Endothelial cell of umbilical vein (primary cell): ENCODE data around the gene TSR3. TPM values are rescaled to one million over a fixed set of nuclear protein-coding genes. Genes with fewer than 3 reads are reported as not detected.

ENCODE experiments used
- BruUV-seq: library from RNA; stranded (reverse); fragments of 400-500 nt; replicated peaks from 2 replicates; lab custom pipeline; 2021; lab: Mats Ljungman, UMichigan
- CTCF ChIA-PET: fragments of 300-600, 350-600 bp; sonication (Branson Sonifier 250); formaldehyde crosslinking; loops from one replicate; lab custom pipeline; 2021; ENCODE audit warnings: antibody characterized with exemption, inconsistent platforms; lab: Charles Lee
- POLR2A ChIA-PET: fragments of 300-600, 350-600 bp; sonication (Branson Sonifier 250); formaldehyde crosslinking; loops from one replicate; lab custom pipeline; 2021; ENCODE audit warnings: antibody characterized with exemption, inconsistent platforms; lab: Charles Lee
- DNase-seq: peaks from one replicate; pipeline ENCODE4 v3.0.0-alpha.2; 2011; ENCODE audit warnings: low read depth, low spot score
- FAIRE-seq: peaks from 2 replicates; lab custom pipeline; 2011; peaks lifted over from hg19 to GRCh38; lab: Jason Lieb, UNC
- H2AFZ ChIP-seq: 2 replicates; pipeline ENCODE4 v1.6.0; 2012; ENCODE audit warnings: low read depth, low read length, control low read depth, inconsistent platforms
- H3K27ac ChIP-seq: 2 replicates; pipeline ENCODE4 v1.5.1; 2011; ENCODE audit warnings: low read depth, mild to moderate bottlenecking, control low read depth, low read length, moderate library complexity; ENCODE audit not compliant: insufficient read depth
- H3K27me3 ChIP-seq, 2 experiments: 2 replicates each; pipeline versions ENCODE4 v1.6.0 to v1.6.1; 2011; ENCODE audit warnings: low read length in 2 of 2, mixed read lengths in 1 of 2; ENCODE audit not compliant: control insufficient read depth in 2 of 2, insufficient read depth in 2 of 2
- H3K36me3 ChIP-seq, 2 experiments: 2 replicates in 1 of 2; 3 replicates in 1 of 2; pipeline ENCODE4 v1.5.1; 2011; ENCODE audit warnings: low read length in 2 of 2, mild to moderate bottlenecking in 1 of 2, moderate library complexity in 1 of 2; ENCODE audit not compliant: control insufficient read depth in 2 of 2, insufficient read depth in 2 of 2; ENCODE audit errors: extremely low read depth in 1 of 2
- H3K4me1 ChIP-seq: 3 replicates; pipeline ENCODE4 v1.5.1; 2011; ENCODE audit warnings: mild to moderate bottlenecking, low read length; ENCODE audit not compliant: control insufficient read depth, insufficient read depth; ENCODE audit errors: extremely low read depth
- H3K4me2 ChIP-seq: 2 replicates; pipeline ENCODE4 v1.6.1; 2011; ENCODE audit warnings: low read length, control low read depth, mixed read lengths; ENCODE audit not compliant: insufficient read depth
- H3K4me3 ChIP-seq, 3 experiments: fragments of 200-600 bp in 1 of 3; sonication (generic), shearing (Covaris generic) in 1 of 3; replicated peaks in 1 of 3; 2 replicates each; pipeline ENCODE4 v1.5.1; 2011 to 2016; ENCODE audit warnings: control low read depth in 3 of 3, low read length in 3 of 3, mild to moderate bottlenecking in 2 of 3, inconsistent platforms in 1 of 3, low read depth in 1 of 3, moderate library complexity in 1 of 3; ENCODE audit not compliant: insufficient read depth in 1 of 3
- H3K79me2 ChIP-seq: 2 replicates; pipeline ENCODE4 v1.6.0; 2012; ENCODE audit warnings: low read length, inconsistent platforms; ENCODE audit not compliant: control insufficient read depth, insufficient read depth
- H3K9ac ChIP-seq: replicated peaks from 2 replicates; pipeline ENCODE3; 2011; ENCODE audit warnings: low read length, control low read depth; ENCODE audit not compliant: insufficient read depth; ENCODE audit errors: extremely low read depth
- H3K9me1 ChIP-seq: replicated peaks from 3 replicates; pipeline ENCODE4 v1.6.0; 2011; ENCODE audit warnings: mild to moderate bottlenecking, low read length; ENCODE audit not compliant: control insufficient read depth, insufficient read depth; ENCODE audit errors: extremely low read depth
- H3K9me3 ChIP-seq: replicated peaks from 2 replicates; pipeline ENCODE4 v1.5.1; 2012; ENCODE audit warnings: low read length, inconsistent platforms; ENCODE audit not compliant: control insufficient read depth, insufficient read depth
- H4K20me1 ChIP-seq: replicated peaks from 2 replicates; pipeline ENCODE3; 2011; ENCODE audit warnings: mild to moderate bottlenecking, low read length; ENCODE audit not compliant: control insufficient read depth, insufficient read depth; ENCODE audit errors: extremely low read depth
- EZH2 ChIP-seq: IDR thresholded peaks from 2 replicates; pipeline ENCODE4 v1.6.1; 2012; ENCODE audit warnings: borderline replicate concordance, low read depth, mild to moderate bottlenecking, moderate library complexity, low read length, inconsistent platforms; ENCODE audit not compliant: severe bottlenecking
- FOS ChIP-seq: IDR thresholded peaks from 2 replicates; pipeline ENCODE4 v1.6.1; 2011; ENCODE audit warnings: mild to moderate bottlenecking, low read length, moderate library complexity, borderline replicate concordance; ENCODE audit not compliant: insufficient read depth
- GATA2 ChIP-seq: IDR thresholded peaks from 2 replicates; pipeline ENCODE4 v1.7.0; 2011; ENCODE audit warnings: low read depth, mild to moderate bottlenecking, moderate library complexity, mixed read lengths, low read length; ENCODE audit not compliant: insufficient read length, insufficient read depth
- JUN ChIP-seq: IDR thresholded peaks from 2 replicates; pipeline ENCODE4 v1.6.1; 2011; ENCODE audit warnings: borderline replicate concordance, low read depth; ENCODE audit not compliant: insufficient read length, insufficient read depth
- MAX ChIP-seq: IDR thresholded peaks from 2 replicates; pipeline ENCODE4 v1.6.1; 2011; ENCODE audit not compliant: insufficient read depth, insufficient read length
- MYC ChIP-seq: IDR thresholded peaks from one replicate; pipeline ENCODE4 v1.6.1; 2011; ENCODE audit warnings: mild to moderate bottlenecking, low read depth, low read length
- POLR2A ChIP-seq: IDR thresholded peaks from 2 replicates; pipeline ENCODE4 v1.6.1; 2012; ENCODE audit warnings: low read depth, mild to moderate bottlenecking, control low read depth, low read length
- POLR2AphosphoS5 ChIP-seq: IDR thresholded peaks from 2 replicates; pipeline ENCODE4 v1.6.1; 2012; ENCODE audit warnings: low read depth, mild to moderate bottlenecking, control low read depth, low read length, moderate library complexity; ENCODE audit not compliant: insufficient read depth
- dilution Hi-C: fragments of 300-500 bp; cut with MboI; formaldehyde crosslinking; loops from one replicate; pipeline ENCODE4 v1.15.0; 2019; ENCODE audit warnings: low sequenced_read_pairs; ENCODE audit not compliant: extremely low pct_ligation_motif_present
- intact Hi-C: fragments of 100-400 bp; cut with micrococcal nuclease; formaldehyde crosslinking; loops from one replicate; pipeline ENCODE4 v1.10.0; 2022
- polyA plus RNA-seq, 4 experiments: library from polyadenylated mRNA; depleted of rRNA in 3 of 4; stranded (reverse) in 3 of 4; unstranded in 1 of 4; fragments of >200 nt; gene quantifications; 2 replicates each; pipeline versions ENCODE4 v1.2.1 to v1.2.3, GENCODE V29; 2011 to 2012; ENCODE audit warnings: missing spikeins in 1 of 4
- total RNA-seq: library from RNA; stranded (reverse); gene quantifications from 2 replicates; pipeline ENCODE4 v1.2.3, GENCODE V29; 2021
- TF ChIP-seq, protein P1 (sequence below), 2 donors: IDR thresholded peaks; 1 replicate in 1 of 2; 2 replicates in 1 of 2; pipeline ENCODE4 v1.5.1; 2011; ENCODE audit warnings: low read length in 2 of 2, mild to moderate bottlenecking in 2 of 2, moderate library complexity in 2 of 2, control low read depth in 1 of 2, inconsistent platforms in 1 of 2, low read depth in 1 of 2; ENCODE audit not compliant: insufficient read depth in 1 of 2; ENCODE audit errors: extremely low read depth in 1 of 2

The TSR3 gene
- total and polyA plus RNA-seq, 2 donors (not counting 3 experiments of a cell fraction or from before 2014, with no cell fraction given), result 65.4 to 82.7 TPM

DNA sequence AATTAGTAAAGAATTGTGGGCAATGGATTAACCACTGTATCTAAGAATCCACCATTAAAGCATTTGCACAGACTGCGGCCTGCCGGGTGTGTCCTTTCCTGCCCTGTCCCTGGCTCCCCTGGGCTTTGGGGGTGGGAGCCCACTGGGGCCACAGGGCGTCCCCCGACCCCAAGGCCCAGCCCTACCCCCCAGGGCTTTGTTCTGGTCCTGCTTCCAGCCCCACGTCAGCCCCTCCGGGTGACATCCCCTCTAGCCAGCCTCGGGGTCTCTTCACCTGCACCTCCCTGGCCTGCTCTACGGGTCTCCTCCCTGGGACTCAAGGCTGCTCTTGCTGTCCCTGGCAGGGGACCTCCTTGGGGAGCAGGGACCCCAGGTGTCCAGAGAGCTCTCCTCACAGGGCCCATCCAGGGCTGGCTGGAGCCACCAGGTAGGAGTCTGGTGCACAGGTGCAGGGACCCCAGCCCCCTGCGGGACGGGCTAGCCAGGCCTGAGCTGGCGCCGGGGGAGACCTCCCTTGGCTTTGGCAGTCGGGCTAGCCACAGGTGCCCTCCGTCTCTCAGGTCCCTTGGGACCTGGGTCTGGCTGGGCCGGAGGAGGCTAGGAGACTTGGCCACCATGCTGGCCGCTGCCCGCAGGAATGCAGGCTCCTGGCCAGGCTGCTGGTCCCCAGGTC is 24.6 kb downstream of the TSR3 start:
- peaks cover 10 to 13% of the 10 kb centered on the region in 2 experiments for H3K27me3 ChIP-seq
- no peaks in the 10 kb centered on the region for H3K9me3 ChIP-seq
- no peaks in the 10 kb centered on the region for H3K79me2 ChIP-seq
- H3K4me3 ChIP-seq, result no peak overlapping the region
- ChIA-PET POLR2A (no interaction called here), CTCF (interaction anchor here (0.6 kb wide), 1 partner anchor 9 kb away, joined by 3 read pairs; no protein-coding TSS in a partner anchor)
- no peaks in the 10 kb centered on the region for H3K9me1 ChIP-seq
- DNase-seq, result no peak
- dilution Hi-C loops (no loop called here), intact Hi-C loops (no loop called here)
- no peak for TF ChIP-seq POLR2A
- TF ChIP-seq, protein P1, sequence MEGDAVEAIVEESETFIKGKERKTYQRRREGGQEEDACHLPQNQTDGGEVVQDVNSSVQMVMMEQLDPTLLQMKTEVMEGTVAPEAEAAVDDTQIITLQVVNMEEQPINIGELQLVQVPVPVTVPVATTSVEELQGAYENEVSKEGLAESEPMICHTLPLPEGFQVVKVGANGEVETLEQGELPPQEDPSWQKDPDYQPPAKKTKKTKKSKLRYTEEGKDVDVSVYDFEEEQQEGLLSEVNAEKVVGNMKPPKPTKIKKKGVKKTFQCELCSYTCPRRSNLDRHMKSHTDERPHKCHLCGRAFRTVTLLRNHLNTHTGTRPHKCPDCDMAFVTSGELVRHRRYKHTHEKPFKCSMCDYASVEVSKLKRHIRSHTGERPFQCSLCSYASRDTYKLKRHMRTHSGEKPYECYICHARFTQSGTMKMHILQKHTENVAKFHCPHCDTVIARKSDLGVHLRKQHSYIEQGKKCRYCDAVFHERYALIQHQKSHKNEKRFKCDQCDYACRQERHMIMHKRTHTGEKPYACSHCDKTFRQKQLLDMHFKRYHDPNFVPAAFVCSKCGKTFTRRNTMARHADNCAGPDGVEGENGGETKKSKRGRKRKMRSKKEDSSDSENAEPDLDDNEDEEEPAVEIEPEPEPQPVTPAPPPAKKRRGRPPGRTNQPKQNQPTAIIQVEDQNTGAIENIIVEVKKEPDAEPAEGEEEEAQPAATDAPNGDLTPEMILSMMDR (IDR thresholded peaks at IDR 0.05; ENCODE audit: extremely low read depth in 1 of 2, insufficient read depth in 1 of 2, low read depth in 1 of 2, low read length in 2 of 2), result no peak
- no peak for TF ChIP-seq GATA2
- no peak for TF ChIP-seq MAX
- no peak for TF ChIP-seq MYC
- no peak for TF ChIP-seq POLR2AphosphoS5
- TF ChIP-seq JUN, result no peak
- TF ChIP-seq FOS, result no peak
- no peak for TF ChIP-seq EZH2
- H3K27ac ChIP-seq, result no peak overlapping the region
- no TSS peak for BruUV-seq
- peaks cover 8% of the 10 kb centered on the region for H3K4me1 ChIP-seq
- no peak overlapping the region for H2AFZ ChIP-seq
- H3K4me2 ChIP-seq, result no peak overlapping the region
- no peak for FAIRE-seq
- no peaks in the 10 kb centered on the region for H4K20me1 ChIP-seq
- H3K9ac ChIP-seq, result no peak overlapping the region
- H3K36me3 ChIP-seq, result peaks cover 3 to 15% of the 10 kb centered on the region in 2 experiments
